GM10266 (cell line): ENCODE results near the gene CCL8.

ENCODE experiments used
- DNase-seq: peaks from one replicate; pipeline ENCODE4 v3.0.0; 2012; ENCODE audit errors: extremely low spot score
- TF ChIP-seq, protein P1 (sequence below): IDR thresholded peaks from 2 replicates; pipeline ENCODE4 v1.5.1; 2012; ENCODE audit warnings: mild to moderate bottlenecking, low read depth; ENCODE audit not compliant: control insufficient read depth, insufficient read depth; ENCODE audit errors: missing control alignments

The CCL8 gene

GRCh38 chr17:34303606-34304005, 15.6 kb upstream of the CCL8 start:
- TF ChIP-seq, protein P1, sequence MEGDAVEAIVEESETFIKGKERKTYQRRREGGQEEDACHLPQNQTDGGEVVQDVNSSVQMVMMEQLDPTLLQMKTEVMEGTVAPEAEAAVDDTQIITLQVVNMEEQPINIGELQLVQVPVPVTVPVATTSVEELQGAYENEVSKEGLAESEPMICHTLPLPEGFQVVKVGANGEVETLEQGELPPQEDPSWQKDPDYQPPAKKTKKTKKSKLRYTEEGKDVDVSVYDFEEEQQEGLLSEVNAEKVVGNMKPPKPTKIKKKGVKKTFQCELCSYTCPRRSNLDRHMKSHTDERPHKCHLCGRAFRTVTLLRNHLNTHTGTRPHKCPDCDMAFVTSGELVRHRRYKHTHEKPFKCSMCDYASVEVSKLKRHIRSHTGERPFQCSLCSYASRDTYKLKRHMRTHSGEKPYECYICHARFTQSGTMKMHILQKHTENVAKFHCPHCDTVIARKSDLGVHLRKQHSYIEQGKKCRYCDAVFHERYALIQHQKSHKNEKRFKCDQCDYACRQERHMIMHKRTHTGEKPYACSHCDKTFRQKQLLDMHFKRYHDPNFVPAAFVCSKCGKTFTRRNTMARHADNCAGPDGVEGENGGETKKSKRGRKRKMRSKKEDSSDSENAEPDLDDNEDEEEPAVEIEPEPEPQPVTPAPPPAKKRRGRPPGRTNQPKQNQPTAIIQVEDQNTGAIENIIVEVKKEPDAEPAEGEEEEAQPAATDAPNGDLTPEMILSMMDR = no peak
- DNase-seq = no peak

GRCh38 chr17:34305061-34305460, 14.2 kb upstream of the CCL8 start:
- DNase-seq = no peak

GRCh38 chr17:34305606-34306005, 13.6 kb upstream of the CCL8 start:
- TF ChIP-seq, protein P1 = no peak
- DNase-seq = no peak

More at GRCh38 chr17:34305061-34305460, 14.2 kb upstream of the CCL8 start:
- TF ChIP-seq, protein P1 = no peak

GRCh38 chr17:34306466-34306865, 12.8 kb upstream of the CCL8 start:
- DNase-seq = no peak
- TF ChIP-seq, protein P1 = no peak

DNA sequence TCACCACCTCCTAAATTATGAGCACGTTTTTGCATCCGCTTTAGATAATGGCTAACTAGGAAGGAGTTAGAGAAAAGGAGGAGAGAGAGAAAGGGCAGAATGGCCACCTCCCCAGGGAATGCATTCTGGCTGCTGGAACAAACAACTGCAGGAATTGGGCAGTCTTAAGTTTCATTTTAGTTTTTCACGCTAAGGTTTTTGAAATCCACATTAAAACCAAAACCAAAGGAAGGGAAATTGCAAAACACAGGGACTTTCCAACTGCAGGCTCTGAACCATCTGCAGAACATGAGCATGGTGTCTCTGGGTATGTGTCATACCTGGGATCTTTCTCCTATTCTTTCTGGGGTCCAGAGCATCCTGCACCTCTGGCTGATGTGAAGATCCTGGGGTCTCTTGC, 12.1 kb upstream of the CCL8 start:
- no peak for DNase-seq
- TF ChIP-seq, protein P1 = no peak

GRCh38 chr17:34308371-34308770, 10.9 kb upstream of the CCL8 start:
- DNase-seq = no peak
- TF ChIP-seq, protein P1 = no peak

- TF ChIP-seq, protein P1 = no peak
- DNase-seq = no peak
Measured at GRCh38 chr17:34311291-34311690, 7.9 kb upstream of the CCL8 start.
